Stimulated activated CD8-positive, alpha-beta memory T cell treated with anti-CD3 and anti-CD28 coated beads, Interleukin-15, amount 100 ng/mL, for 24 hours (primary cell): ENCODE results near the gene SLIT1.

Experiments
- DNase-seq: peaks from one replicate; pipeline ENCODE4 v3.0.0-alpha.2; 2020; ENCODE audit warnings: low read depth

The SLIT1 gene

DNA sequence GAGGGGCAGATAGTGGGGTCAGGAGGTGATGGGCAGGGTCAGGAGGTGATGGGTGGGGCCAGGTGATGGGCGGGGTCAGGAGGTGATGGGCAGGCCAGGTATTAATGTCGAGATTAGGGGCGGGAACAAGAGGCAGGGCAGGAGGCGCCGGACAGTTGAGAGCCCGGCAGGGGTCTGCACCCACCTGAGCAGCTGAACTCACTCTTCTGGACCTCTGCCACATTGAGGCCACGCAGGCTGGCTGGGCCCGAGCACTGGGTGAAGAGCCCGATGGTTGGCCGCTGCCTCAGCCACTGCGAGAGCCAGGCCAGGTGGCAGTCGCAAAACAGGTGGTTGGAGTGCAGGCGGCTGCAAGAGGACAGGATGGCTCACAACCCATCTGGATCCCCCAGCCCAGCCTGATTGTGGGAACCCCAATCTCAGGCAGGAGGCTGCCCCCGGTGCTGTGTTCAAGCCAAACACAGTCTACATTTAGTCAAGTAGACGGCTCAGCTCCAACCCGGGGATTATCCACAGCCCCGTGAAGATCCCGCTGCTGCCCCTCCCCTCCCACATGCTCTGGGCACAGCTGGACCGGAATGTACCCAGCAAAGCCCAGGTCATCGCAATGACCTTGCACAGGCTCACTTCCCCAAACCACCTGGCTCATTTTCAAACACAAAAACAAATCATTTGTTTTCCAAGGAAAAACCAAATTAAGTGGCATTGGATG lies 122.3 kb downstream of the SLIT1 start:
- no peak for DNase-seq

DNA sequence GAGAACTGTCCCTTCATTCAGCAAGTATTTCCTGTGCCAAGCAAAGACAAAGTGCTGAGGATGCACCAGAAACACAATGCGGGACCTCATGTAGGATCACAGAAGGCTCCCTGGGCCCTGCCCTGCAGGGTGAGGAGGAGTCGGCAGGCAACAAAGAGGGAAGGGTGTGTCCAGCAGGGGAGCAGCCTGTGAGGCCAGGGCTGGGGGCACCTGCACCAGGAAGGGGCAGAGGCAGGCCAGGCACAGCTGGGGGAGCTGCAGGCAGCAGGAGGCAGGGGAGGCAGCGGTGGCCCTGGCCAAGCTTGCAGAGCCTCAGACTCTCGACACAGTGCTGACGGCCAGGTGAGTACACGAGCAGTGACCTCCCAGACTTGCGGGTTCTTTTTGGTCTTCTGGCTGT lies 123.3 kb downstream of the SLIT1 start:
- DNase-seq = no peak

DNA sequence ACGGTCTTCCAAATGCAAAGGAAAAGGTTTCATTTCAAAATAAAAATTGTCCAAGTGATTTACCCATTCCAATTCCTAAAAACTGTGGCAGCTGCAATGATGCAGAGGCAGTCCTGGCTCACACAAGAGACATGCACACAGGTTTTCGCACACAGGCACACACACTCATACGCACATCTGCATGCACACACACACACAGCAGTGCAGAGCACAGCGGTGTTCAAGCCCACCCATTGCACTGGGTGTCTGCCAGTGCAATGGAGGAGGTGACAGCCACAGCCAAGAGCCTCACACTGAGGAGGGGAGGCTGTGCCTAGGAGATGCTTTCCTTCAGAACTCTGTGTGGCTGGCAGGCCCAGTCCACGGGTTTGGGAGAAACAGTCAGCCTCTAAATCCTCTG lies 123.7 kb downstream of the SLIT1 start:
- DNase-seq = no peak

DNA sequence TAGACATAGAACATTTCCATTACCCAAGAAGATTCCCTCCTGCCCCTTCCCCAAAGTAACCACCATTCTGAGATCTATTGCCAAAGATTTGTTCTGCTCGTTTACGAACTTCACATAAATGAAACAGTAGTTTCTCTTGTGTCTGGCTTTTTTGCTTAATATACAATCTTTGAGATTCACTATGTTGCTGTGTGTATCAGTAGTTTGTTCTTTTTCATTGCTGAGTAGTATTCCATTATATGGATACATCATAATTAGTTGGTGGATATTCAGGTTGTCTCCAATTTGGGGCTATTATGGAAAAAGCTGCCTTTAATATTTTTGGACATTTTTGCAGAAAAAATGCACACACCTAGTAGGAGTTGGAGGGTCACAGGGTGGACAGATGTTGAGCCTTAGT lies 124.3 kb downstream of the SLIT1 start:
- no peak for DNase-seq

DNA sequence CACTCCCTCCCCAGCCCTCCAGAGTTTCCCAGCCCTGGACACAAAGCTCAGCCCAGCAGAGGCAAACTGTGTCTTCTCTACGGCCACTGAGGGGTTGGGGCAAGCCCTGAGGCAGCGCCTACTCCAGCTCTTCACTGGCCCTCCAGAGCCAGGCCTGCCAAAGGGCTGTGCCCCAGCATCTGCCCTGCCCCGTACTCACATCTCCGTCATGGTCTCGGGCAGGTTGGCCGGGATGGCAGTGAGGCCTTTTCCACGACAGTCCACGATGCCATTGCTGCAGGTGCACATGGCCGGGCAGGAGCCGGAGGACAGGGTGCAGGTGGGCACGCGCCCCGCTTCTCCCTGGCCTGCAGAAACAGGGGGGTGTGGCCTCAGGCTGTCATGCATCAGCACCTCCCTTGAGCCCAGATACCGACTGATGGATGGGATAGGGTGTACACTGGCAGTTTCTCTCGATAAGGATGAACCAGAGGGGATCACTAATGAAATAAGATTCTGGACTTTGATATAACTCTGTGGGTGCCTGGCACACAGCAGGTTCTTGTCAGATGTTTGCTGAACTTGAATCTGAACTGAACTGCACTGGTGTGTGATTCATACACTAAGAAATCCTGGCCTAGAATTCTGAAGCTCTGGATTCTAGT lies 125.2 kb downstream of the SLIT1 start:
- no peak for DNase-seq

DNA sequence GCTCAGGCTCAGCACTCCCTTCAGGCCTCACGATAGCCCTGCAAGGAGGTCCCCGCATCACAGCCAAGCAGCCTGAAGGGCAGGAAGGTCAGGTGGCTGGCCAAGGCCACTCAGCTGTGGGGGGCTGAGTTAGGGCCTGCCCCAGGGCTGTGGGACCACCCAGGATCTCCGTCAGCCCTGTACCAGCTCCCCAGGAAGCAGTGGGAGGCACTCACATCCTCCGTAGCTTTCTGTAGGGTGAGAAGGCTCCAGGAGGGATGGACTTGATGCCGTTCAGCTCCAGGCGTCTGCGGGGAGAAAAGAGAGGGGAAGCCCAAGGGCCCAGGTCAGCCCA lies 125.9 kb downstream of the SLIT1 start:
- DNase-seq = no peak

DNA sequence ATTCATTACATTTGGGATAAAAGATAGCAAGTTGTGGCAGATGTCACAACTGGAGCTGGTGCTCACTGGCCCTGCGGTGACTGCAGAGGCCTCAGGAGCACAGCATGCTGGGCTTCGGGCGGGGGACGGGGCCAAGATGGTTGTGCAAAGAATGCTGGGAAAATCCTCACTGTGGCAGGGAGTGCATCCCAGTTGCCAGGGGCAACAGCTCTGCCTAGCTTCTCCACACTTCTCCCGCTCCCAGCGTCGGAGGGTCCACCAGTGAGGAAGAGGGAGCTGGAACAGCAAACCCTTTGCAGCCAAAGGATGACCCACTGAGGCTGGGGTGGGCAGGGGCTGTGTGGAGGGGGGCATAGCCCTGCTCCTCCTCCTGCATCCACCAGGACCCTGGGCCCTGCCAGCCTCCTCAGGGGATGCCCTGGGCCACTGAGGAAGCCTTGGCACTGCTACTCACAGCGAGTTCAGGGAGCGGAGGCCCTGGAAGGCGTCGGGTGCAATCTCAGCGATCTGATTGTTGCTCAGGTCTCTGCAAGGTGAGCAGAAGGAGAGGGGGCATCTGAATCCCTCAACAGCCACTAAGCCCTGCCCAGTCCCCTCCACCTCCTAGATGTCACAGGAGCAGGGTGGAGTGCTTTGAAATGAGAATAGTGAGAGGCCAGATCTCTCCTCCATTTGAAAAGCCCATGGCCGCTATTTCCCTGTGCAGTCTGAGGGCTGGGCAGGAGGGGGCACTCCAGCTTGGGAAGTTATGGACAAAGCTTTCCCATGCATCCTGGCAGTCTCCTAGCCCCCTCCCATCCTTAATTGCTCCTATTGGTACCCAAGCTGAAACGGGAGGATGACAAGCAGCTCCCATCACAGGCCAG lies 126.5 kb downstream of the SLIT1 start:
- DNase-seq = no peak

DNA sequence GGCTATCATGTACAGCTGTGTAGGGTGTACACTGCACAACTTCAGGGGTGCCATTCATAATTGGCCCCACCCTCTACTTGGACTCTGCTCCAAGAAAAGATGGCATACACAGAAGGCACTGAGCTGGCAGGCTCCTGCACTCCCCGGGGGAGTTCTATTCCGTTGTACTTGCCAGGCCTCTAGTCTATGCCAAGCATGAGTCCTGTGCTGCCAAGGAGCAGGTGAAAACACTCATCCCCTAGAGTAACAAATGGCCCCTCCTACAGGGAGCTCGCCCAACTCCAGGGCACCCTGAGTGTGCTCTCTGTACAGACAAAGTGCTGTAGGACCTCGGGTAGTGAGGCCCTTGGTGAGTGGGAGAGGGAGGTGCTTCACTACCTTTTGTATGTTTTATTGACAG lies 127.2 kb downstream of the SLIT1 start:
- DNase-seq = no peak

DNA sequence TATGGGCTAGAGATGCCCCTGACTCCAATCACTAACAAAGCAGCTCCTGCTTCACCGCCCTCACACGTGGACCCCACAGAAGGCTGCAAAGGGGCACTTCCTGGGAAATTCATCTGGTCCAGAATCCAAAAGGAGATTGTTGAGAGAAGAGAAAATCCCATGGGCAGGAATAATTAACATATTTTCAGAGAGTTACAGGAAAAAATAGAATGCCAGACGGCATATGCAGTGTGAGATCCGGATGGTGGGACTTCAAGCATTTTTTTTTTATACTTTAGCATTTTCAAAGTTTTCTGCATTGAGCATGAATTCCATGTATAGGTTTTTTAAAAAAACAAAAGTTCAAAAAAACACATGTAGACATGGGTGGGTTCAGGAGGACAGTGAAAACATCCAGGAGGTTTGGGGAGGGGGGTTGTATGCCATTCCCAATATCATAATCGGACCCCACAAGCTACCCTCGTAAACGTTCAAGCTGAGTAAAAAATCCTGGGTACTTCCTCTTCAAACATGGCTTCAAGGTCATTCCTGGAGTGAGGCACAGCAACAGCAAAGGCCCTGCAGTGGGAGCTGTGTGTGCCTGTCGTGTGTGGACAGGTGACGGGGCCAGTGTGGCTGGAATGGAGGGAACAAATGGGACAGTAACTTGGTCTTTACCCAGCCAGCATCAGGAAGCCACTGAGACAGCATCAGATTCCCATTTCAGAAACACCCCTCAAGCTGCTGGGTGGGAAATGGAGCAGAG lies 128.1 kb downstream of the SLIT1 start:
- DNase-seq = no peak

DNA sequence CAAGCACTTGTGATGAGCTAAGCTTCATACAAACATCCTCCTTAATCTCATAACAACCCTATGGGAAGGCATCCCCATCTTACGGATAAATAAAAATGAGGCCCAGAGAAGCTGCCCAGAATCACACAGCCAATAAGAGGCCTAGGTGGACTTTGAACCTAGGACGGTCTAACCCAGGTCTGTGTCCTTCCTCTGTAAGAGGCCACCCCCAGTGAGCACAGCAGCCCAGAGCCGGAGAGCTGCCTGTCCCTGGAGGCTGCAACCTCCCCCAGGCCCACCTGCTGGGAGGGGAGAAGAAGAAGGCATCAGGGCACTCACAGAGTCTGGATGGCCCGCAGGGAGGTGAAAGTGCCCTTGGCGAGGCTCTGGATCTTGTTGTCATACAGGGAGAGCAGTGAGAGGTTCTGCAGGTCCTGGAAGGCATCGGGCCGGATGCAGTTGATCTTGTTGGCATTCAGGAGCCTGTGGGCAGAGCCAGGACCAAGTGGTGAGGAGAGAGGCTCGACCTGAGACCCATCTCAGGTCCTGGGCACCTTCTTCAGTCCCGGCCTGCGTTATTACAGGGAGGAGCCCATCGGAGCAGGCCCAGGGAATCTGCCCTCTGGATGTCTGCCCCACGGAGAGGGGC lies 129.6 kb downstream of the SLIT1 start:
- no peak for DNase-seq

DNA sequence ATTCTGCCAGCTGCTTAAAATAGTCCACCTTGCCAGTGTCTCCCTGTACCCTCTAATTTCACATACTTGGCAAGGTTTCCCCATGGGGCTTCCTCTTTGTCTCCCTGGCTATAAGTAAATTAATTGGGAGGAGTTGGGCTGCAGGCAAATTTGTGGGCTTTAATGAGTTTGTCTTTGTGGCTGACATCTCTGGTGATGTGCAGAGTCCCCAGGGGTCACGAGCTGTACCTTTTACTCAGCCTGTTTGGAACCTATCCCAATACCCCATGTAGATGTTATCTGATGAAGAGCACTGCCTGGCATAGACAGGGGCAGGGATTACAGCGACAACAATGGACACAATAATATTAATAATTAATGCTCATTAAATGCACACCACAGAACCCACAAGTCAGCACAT lies 132.5 kb downstream of the SLIT1 start:
- no peak for DNase-seq

DNA sequence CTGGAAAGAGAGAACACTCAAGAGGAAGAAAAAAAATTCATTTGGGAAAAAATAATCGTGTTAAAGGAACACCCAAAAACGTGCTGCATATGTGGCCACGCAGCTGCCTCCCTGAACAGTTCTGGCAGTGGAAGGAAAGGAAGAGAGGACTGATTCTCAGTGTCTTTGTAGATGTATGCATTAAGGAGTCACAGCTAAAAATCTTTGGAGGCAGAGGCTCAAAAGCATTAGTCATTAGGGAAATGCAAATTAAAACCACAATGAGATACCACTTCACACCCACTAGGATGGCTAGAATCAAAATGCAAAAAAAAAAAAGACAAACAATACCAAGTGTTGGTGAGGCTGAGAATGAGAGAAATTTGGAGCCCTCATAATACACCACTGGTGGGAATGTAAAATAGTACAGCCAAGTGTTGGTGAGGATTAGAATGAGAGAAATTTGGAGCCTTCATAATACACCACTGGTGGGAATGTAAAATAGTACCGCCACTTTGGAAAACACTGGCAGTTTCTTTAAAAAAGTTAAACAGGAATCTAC lies 134.7 kb downstream of the SLIT1 start:
- no peak for DNase-seq

DNA sequence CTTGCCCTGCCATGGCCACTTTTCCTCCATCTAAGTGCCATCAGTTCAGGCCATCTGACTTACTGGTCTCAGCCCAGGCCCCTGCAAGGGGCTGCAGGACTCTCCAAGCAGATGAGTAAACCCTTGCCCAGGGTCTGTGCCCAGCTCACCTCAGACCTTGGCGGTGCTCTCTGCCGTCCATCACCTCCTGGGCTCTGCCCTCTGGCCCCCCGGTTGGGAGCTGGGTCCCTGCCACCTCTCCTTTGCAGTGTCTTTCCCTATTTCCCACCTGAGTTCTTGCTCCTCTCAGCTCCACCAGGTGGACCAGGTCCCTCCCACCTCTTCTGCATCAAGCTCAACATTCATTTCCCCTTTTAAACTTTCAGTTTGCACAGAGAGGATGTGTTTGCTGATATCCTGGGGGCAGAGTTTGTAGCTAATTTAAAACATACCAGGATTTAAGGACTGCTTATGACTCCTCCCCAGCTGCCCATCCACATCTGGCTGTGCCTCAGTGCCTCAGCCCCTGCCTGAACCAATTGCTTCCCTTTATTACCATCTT lies 135.5 kb downstream of the SLIT1 start:
- DNase-seq = no peak

DNA sequence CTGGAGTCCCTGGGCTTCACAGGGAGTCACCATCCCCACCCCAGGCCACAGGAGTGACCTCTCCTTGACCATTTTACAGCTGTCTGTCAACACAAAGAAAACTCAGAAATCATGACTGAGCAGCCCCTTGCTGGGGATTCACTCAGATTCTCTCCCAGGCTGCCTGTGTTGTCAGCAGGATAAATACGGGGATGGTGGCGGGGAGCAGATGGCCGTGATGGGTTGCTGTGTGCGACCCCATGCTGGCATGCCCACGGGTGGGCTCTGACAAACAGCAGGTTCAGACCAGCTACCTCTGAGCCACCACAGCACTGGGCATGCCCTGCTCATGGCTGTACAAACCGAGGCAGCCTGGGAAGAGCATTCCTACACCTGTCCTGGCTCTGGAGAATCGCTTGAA lies 136.1 kb downstream of the SLIT1 start:
- DNase-seq = no peak

DNA sequence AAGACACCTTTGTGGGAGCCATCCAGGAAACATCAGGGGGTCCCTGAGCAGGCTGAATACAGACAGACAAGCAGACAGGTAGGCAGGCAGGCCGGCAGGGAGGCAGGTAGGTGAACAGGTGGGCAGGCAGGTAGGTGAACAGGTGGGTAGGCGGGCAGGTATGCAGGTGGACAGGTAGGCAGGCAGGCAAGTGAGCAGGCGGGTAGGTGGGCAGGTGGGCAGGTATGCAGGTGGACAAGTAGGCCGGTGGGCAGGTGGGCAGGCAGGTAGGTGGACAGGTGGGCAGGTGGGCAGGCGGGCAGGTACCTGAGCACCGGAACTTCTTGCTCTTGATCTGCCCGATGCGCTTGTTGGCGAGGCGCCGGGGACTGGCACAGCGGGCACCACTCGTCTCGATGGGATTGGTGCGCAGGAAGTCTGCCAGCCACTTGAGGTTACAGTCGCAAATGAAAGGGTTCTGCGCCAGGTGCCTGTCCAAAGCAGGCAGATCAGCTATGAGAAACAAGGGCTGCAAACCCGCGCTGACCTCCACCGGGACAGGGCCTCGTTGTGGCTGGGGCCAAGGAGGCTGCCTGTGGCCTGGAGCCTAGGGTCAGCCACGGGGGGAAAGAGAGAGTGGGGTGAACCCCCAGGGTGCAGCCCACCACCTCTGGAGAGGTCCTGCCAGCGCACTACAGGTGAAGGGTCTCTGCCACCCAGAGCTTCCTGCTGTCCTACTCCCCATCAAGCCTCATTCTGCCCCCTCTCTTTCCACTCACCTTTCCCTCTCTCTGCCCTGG lies 136.9 kb downstream of the SLIT1 start:
- no peak for DNase-seq

DNA sequence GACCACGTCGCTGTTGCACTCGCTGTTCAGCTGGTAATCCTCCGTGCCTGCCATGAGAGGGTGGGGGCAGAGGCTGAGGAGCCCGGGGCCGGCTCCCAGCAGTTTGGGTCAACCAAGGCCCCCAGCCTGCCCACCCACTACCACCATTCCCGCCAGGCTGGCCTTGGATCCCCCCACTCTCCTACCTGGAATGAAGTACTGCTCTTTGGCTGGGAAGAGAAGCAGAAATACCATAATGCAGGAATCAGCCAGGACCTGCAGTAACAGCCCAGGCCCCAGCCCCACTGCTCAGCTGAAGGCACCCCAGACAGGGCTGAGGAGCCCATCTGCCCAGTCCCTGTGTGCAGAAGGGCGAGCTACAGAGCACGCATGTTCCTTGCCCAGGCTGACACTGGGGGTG lies 138.0 kb downstream of the SLIT1 start:
- DNase-seq = no peak

DNA sequence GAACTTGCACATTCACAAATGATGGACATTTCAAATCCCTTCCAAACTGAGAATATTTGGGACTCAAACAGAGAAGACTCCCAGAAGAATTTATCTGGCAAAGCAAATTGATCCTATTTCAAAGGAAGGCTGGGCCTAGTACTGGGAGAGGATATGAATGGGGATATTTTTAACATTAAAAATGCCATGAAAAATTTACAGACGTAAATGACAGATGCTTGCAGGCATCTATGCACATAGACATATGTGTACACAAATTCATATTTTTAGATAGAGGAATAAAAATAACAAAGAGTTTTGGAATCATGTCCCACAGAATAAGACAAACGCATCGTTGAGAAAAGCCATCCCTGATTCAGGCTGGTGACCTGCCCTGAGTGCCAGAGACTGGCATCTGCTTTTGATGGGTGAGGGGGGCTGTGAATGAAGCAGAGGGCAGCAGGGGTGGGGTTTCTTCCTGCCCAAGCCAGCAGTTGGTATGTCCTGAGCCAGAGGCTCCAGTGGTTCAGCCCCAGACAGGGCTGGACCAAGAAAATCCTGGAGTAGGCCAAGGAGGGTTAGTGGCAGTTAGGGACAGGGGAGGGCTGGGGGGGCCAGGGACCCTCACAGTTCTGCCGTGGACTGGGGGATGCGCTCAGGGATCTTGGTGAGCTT lies 138.5 kb downstream of the SLIT1 start:
- DNase-seq = no peak

DNA sequence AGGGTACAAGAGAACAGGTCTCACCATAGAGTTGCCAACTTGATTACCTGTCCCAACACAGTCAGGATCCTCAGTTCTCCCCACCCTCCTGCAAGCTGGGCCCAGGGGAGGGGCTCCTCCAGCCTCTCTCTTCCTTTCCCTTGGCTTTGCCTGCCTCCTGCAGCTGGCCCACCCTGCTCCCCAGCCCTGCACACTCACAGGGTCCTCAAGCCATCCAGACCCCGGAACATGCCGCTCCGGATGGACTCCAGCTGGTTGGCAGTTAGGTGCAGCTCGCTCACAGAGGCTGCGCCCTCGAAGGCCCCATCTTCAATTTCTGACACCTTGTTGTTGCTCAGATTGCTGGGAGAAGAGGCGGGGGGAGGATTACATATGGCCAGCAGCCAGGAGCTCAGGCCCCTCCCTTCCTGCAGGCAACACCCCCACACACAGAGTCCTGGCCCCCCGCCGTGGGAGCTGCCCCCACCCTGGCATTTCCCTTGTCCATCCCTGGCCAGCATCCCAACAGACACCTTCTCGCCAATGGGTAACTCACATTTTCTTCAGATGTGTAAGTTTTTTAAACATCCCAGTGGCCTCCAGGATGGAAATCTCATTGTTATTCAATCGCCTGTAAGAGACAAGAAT lies 139.2 kb downstream of the SLIT1 start:
- DNase-seq = no peak

DNA sequence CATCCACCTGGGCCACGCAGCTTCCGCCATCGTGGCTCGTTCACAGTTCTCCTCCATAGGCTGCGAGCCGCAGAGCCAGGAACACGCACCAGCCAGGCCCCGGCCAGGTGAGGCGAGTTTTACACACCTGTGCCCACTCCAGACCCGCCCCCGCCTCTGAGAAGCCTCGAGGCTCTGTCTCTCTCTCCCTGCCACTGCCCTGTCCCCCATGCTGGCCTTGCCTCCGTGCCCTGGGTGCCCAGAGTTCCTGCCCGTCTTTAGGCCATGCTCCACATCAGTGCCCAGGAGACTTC lies 142.2 kb downstream of the SLIT1 start:
- no peak for DNase-seq
